Endothelial cell of hepatic sinusoid (primary cell): ENCODE measurements around the gene SLC25A53.

Source experiments
- in situ Hi-C: cut with HindIII; loops from 2 replicates; pipeline ENCODE4 v1.10.0; 2017; ENCODE audit warnings: low sequenced_read_pairs

SLC25A53 gene, protein sequence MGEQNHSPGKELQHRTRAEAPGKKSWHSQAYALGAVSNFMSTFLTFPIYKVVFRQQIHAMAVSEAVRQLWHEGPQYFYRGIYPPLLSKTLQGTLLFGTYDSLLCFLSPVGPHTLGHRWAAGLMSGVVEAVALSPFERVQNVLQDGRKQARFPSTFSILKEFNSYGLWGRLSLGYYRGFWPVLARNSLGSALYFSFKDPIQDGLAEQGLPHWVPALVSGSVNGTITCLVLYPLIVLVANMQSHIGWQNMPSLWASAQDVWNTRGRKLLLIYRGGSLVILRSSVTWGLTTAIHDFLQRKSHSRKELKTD

GRCh38 chrX:104156630-104157529 is at the start of gene SLC25A53:
SLC25A53 (minus strand) TSS chrX:104157009; CDS start chrX:104105257, 51,752 bp downstream.
- in situ Hi-C loops = no loop called here

GRCh38 chrX:104205548-104205947 is 48.7 kb upstream of the SLC25A53 start:
- in situ Hi-C loops = no loop called here

DNA sequence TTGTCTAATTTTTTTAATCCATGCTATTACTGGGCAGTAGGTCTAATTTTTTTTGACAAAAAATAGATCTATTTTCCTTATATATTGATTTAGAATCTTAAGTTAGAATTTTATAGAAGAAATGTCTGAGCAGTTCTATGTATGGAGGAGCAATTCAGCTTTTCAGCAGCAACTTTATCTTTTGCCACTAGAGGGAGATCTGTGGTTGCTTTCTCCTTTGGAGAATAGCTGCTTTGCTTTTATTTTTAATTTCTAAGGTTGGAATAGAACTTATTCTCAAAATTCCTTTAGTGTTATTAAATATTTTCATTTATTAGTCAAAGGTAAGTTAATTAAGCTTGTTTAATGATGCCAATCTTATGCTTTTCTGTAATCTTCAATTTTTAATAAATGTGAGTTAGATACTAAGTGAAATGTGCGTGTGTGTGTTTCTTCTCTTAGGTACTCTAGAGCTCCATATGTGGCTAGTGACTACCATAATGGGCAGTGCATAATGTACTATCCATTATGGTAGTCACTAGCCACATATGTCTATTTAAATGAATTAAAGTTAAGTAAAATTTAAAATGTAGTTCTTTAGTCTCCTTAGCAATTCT is 38.8 kb upstream of the SLC25A53 start:
- in situ Hi-C loops = no loop called here

DNA sequence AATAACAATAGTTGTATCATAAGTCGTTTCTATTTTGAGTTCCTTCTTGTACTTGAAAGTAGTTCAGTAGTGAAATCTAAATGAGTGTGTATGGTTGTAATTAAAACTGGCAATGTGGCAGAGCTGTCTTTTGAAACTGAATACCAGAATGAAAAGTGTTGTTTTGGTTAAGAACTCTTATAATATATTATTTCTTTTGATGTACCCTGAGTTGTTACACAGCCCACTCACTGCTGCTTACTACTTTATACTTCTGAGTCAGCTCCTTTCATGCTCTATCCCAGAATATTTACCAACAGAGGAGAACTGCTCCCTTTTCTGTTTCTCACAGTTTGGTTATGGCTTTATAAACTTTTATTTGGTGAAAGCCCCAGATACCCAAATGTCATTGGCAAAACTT is 38.2 kb upstream of the SLC25A53 start:
- in situ Hi-C loops = no loop called here

DNA sequence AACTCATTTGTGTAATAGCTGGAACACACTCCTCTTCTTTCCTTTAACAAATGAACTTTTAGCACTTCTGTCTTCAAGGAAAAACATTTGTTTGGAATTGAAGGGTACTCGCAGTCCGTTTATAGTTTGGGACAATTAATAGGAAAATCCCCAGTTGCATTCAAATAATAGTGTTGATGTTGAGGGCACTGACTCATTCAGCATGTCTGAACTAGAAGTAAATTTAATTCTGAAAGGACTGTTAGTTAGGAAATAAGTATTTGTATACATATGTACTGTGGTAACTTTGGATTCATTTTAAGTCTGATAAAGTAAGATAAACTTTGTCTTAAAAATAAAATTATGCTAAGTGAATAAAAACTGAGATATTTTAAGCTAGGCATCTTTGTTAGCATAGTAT is 36.7 kb upstream of the SLC25A53 start:
- in situ Hi-C loops = no loop called here

DNA sequence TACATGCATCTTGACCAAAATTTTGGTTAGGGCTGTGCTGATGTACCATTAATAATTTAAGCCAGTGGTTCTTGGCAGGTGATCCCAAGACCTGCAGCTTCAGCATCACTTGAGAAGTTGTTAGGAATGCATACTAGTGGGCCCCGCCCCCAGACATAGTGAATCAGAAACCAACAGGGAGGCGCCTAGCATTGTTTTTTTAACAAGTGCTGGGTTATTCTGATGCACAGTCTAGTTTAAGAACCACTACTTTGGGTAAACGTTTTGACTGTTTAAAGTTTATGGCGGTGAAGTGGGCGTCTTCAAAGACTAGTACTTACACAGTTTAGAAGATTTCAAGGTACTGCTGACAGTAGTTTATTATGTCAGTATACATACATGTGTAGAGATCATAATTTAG is 33.0 kb upstream of the SLC25A53 start:
- in situ Hi-C loops = no loop called here

DNA sequence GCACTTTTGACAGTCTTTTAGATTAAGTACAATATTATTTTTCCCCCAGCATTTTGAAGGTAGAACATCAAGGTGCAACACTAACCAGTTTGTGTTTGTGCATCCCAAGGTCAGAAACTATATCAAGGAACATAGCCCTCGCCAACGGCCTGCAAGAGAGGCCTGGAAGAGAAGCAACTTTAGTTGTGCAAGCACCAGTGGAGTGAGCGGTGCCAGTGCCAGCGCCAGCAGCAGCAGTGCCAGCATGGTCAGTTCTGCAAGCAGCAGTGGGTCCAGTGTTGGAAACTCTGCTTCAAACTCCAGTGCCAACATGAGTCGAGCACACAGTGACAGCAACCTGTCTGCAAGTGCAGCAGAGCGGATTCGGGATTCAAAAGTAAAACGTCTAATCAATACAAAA is 31.1 kb upstream of the SLC25A53 start:
- in situ Hi-C loops = no loop called here

GRCh38 chrX:104183685-104184084 is 26.9 kb upstream of the SLC25A53 start:
- in situ Hi-C loops = no loop called here

GRCh38 chrX:104173841-104174240 is 17.0 kb upstream of the SLC25A53 start:
- in situ Hi-C loops = no loop called here

DNA sequence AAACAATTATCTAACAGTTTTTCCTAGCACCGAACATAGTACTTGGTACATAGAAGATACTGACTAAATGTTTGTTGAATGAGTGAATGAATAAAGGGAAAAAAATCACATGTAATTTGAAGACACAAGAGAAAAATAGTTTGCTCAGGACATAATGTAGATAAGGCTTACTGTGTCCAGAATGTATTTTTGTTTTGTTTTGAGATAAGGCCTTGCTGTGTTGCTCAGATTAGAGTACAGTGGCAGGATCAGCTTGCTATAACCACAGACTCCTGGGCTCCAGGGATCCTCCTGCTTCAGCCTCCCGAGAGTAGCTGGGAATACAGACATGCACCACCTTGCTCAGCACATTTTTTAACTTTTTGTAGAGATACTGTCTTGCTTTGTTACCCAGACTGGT is 16.0 kb upstream of the SLC25A53 start:
- in situ Hi-C loops = no loop called here

- in situ Hi-C loops = no loop called here
Measured at GRCh38 chrX:104172121-104172520, 15.3 kb upstream of the SLC25A53 start.

DNA sequence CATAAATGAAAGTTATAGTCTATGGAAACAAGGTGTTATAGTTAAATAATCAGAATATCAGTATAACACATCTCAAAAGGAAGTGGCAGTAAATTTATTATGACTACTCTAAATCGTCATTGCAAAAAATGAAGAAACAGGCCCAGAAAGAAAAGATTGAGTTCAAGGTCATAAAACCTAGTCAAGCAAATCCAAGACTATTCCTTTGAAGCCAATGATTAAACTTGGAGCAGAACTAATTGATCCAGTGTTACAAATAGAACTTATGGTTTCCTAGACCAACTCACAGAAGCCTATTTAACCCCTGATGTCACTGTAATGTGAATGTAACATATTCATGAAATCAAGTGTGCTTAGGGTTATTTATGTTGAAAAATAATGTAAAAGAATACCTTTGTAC is 11.3 kb upstream of the SLC25A53 start:
- in situ Hi-C loops = no loop called here

GRCh38 chrX:104166735-104167436 is 10.1 kb upstream of the SLC25A53 start:
- in situ Hi-C loops = no loop called here

DNA sequence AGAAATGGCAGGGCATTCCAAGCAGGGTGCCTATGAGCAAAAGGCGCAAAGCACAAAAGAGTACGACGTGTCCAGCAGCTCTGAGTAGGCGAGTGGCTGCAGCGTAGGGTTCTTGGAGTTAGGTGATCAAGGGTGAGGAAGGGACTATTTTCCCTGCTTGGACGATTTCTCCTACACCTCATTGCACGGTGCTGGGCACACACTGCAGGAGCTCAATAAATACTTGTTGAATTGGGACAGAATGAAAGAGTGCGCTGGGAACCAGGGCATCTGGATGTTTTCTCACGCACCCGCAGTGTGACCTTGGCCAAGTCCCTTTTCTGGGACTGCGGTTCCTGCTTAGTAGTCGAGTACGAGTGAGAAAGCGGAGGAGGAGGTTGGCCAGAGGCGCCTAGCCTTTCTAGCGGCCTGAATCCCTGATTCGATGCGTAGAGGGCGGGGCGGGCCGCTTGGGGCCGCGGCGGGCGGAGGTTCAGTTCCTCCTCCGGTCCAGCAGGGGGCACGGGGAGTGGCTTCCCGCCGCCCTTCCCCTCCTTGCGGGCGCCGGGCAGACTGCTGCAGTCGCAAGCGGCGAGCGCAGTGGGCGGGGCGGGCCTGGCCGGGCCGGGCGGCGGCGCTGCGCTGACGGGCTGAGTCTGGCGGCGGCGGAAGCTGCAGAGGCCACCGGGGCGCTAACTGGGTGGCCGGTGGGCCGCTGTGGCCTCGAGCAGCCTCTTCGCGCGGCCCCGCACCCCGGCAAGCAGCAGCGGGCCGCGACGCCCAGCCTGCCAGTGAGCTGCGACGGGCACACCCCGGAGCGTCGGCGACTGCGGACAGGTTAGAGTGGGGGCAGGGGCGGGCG is 9.3 kb upstream of the SLC25A53 start, which contains the start of gene FAM199X:
Gene FAM199X (plus strand): TSS at position 560 of the 841 bp plus-strand sequence. CDS start 333 bp downstream, outside the sequence.
- in situ Hi-C loops = no loop called here

GRCh38 chrX:104151037-104151436 is 5.8 kb downstream of the SLC25A53 start:
- in situ Hi-C loops = no loop called here

DNA sequence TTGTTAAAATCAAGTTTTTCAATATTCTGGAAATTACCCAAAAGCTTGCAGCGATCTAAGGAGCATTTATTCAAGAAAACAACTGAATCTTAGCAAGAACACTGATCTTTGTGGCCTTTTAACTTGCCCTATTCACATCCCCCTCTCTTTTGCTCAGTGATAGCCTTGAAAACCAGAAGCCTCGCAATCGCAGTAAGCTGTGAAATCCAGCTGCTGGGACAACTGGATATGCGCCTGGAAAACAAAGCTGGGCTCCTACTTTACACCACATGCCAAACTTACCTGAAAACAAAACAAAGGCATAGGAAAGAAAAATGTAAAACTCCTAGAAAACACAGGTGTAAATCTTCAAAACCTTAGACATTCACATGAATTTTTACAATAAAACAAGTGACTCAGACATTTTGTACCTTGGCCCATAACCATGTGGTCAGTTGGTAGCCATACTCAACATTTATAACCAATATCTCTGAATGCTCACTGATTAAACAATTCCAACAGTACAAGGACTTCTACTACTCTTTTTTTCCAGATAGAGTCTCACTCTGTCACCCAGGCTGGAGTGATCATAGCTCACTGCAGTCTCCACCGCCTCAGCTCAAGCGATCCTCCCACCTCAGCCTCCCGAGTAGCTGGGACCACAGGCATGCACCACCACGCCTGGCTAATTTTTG is 15.6 kb downstream of the SLC25A53 start:
- in situ Hi-C loops = no loop called here

GRCh38 chrX:104137496-104137895 is 19.3 kb downstream of the SLC25A53 start:
- in situ Hi-C loops = no loop called here

DNA sequence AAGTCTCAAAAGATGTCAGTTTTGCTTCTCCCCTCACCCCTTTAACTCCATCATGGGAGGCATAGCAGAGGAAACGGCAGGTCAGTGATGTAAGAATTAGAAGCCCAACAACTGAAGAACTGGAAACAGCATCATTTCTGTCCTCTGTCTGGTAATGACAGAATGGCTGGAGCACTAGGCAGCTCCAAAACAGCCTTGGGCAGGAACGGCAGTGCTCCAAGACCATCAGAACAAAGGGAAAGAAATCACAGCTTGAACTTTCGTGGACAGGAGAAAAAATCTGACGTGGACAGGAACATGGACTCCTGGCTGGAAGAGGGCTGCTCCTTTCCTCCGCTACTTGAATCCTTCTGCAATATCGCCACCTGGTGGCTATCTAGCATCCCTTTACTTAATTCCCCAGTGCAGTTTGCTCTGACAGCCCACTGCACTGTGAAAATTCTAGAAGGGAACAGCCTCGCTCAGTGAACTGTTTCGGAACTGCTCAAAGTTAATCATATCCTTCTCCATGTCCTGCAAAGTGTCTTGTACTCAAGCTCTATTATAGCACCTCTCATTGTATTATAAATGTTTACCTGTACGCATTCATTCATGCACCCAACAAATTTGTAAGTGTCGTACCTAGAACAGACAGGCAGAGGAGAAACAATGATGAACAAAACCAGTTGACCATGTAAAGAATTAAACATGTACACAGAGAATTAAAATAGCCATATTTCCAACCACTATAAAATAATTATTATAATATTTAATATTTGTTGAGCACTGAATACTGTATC is 20.4 kb downstream of the SLC25A53 start:
- in situ Hi-C loops = no loop called here

GRCh38 chrX:104135677-104136076 is 21.1 kb downstream of the SLC25A53 start:
- in situ Hi-C loops = no loop called here
